GM06990 (cell line): ENCODE results near the gene PRSS57.

Source experiments
- DNase-seq: peaks from one replicate; pipeline ENCODE4 v3.0.0-alpha.2; 2011; ENCODE audit not compliant: insufficient read length; ENCODE audit errors: extremely low read depth
- H3K27me3 ChIP-seq: replicated peaks from 2 replicates; pipeline ENCODE4 v1.6.0; 2011; ENCODE audit warnings: low read length; ENCODE audit not compliant: control insufficient read depth, insufficient read depth
- H3K36me3 ChIP-seq: 2 replicates; pipeline ENCODE4 v1.5.1; 2011; ENCODE audit warnings: low read length; ENCODE audit not compliant: control insufficient read depth, insufficient read depth
- H3K4me3 ChIP-seq: replicated peaks from 2 replicates; pipeline ENCODE4 v1.5.1; 2011; ENCODE audit warnings: low read depth, mild to moderate bottlenecking, control low read depth, low read length
- CTCF ChIP-seq: IDR thresholded peaks from 2 replicates; pipeline ENCODE4 v1.5.1; 2011; ENCODE audit warnings: low read length, control low read depth, mild to moderate bottlenecking, inconsistent platforms; ENCODE audit not compliant: insufficient read depth, poor library complexity, severe bottlenecking

The PRSS57 gene

GRCh38 chr19:726993-727956 lies 32.0 kb upstream of the PRSS57 start:
- Histone ChIP-seq H3K36me3 (no peaks in the 10 kb centered on the region), H3K27me3 (no peaks in the 10 kb centered on the region), H3K4me3 (no peak overlapping the region)
- TF ChIP-seq CTCF, result no peak
- DNase-seq, result no peak

- TF ChIP-seq CTCF, result no peak
- no peaks in the 10 kb centered on the region for H3K36me3 ChIP-seq
- H3K27me3 ChIP-seq, result no peaks in the 10 kb centered on the region
- H3K4me3 ChIP-seq, result no peak overlapping the region
- no peak for DNase-seq
These were observed 30.3 kb upstream of the PRSS57 start for GRCh38 chr19:725461-726089.

- H3K4me3 ChIP-seq, result no peak overlapping the region
- no peaks in the 10 kb centered on the region for H3K36me3 ChIP-seq
- H3K27me3 ChIP-seq, result no peaks in the 10 kb centered on the region
- no peak for DNase-seq
- no peak for TF ChIP-seq CTCF
These were observed 28.5 kb upstream of the PRSS57 start for GRCh38 chr19:723714-724113.

- no peaks in the 10 kb centered on the region for H3K27me3 ChIP-seq
- DNase-seq, result no peak
- no peak for TF ChIP-seq CTCF
- H3K4me3 ChIP-seq, result no peak overlapping the region
- H3K36me3 ChIP-seq, result no peaks in the 10 kb centered on the region
These were observed 28.0 kb upstream of the PRSS57 start for GRCh38 chr19:723247-723646.

GRCh38 chr19:722553-723101 lies 27.4 kb upstream of the PRSS57 start:
- H3K4me3 ChIP-seq, result no peak overlapping the region
- DNase-seq, result no peak
- TF ChIP-seq CTCF, result no peak
- no peaks in the 10 kb centered on the region for H3K36me3 ChIP-seq
- H3K27me3 ChIP-seq, result no peaks in the 10 kb centered on the region
